Endodermal cell (in vitro differentiated cells): ENCODE measurements around the gene PCDH18. TPM values are rescaled to one million over a fixed set of nuclear protein-coding genes. Genes with fewer than 3 reads are reported as not detected.

ENCODE experiments used
- DNase-seq: peaks from one replicate; pipeline ENCODE4 v3.0.0-alpha.2; 2017
- H3K27ac ChIP-seq: 2 replicates; pipeline ENCODE4 v1.5.1; 2013; ENCODE audit warnings: mild to moderate bottlenecking, low read depth, low read length, moderate library complexity
- H3K27me3 ChIP-seq: 2 replicates; pipeline ENCODE4 v1.6.1; 2013; ENCODE audit warnings: mild to moderate bottlenecking, low read length, moderate library complexity; ENCODE audit not compliant: insufficient read depth, control insufficient read depth, poor library complexity, severe bottlenecking
- H3K36me3 ChIP-seq: 2 replicates; pipeline ENCODE4 v1.7.0; 2013; ENCODE audit warnings: mild to moderate bottlenecking, low read length, moderate library complexity; ENCODE audit not compliant: control insufficient read depth, insufficient read depth
- H3K4me1 ChIP-seq: one replicate; pipeline ENCODE4 v1.7.0; 2013; ENCODE audit warnings: low read length; ENCODE audit not compliant: control insufficient read depth, insufficient read depth
- H3K4me3 ChIP-seq: 2 replicates; pipeline ENCODE4 v1.5.1; 2013; ENCODE audit warnings: mild to moderate bottlenecking, low read length, moderate library complexity
- H3K9ac ChIP-seq: 2 replicates; pipeline ENCODE4 v1.6.1; 2013; ENCODE audit warnings: mild to moderate bottlenecking, low read length, moderate library complexity; ENCODE audit not compliant: poor library complexity, severe bottlenecking; ENCODE audit errors: extremely low read depth
- H3K9me3 ChIP-seq: 2 replicates; pipeline ENCODE4 v1.6.1; 2013; ENCODE audit warnings: mild to moderate bottlenecking, low read length, moderate library complexity; ENCODE audit not compliant: control insufficient read depth
- H3K27ac Mint-ChIP-seq: 2 replicates; pipeline ENCODE4 v1.8.0; 2020; ENCODE audit warnings: mixed read lengths
- H3K27me3 Mint-ChIP-seq: 2 replicates; pipeline ENCODE4 v1.8.0; 2021; ENCODE audit warnings: mild to moderate bottlenecking, mixed read lengths; ENCODE audit not compliant: insufficient read depth
- H3K36me3 Mint-ChIP-seq: 2 replicates; pipeline ENCODE4 v1.8.0; 2020; ENCODE audit warnings: low read depth, mixed read lengths
- H3K4me1 Mint-ChIP-seq: 2 replicates; pipeline ENCODE4 v1.8.0; 2020; ENCODE audit warnings: mixed read lengths
- H3K4me3 Mint-ChIP-seq: 2 replicates; pipeline ENCODE4 v1.8.0; 2020; ENCODE audit warnings: mild to moderate bottlenecking, moderate library complexity, mixed read lengths
- H3K9me3 Mint-ChIP-seq: 2 replicates; pipeline ENCODE4 v1.8.0; 2020; ENCODE audit warnings: mild to moderate bottlenecking, mixed read lengths
- WGBS, 2 experiments: methylation state at CpG; one replicate each; pipeline versions ENCODE4 v1.1.5 to v1.1.7; 2013; ENCODE audit warnings: missing lambda C conversion rate in 2 of 2, mixed read lengths in 1 of 2; ENCODE audit not compliant: insufficient coverage in 1 of 2, insufficient read length in 1 of 2; 5-methylcytosine and 5-hydroxymethylcytosine counted together
- total RNA-seq, 2 donors: library from RNA; stranded (reverse); fragmentation: NEBNext Ultra II Directional in 1 of 2; extraction: Animal tissue kit (Norgen Biotek cat#: 25700) in 1 of 2; gene quantifications; 2 replicates in 1 of 2; 3 replicates in 1 of 2; pipeline ENCODE4 v1.2.1, GENCODE V29; 2021
- TF ChIP-seq, protein P1 (sequence below): fragments of 200-600 bp; sonication (generic); conservative IDR thresholded peaks from 2 replicates; pipeline ENCODE4 v1.5.0; 2021; ENCODE audit warnings: antibody characterized with exemption, mild to moderate bottlenecking

Gene PCDH18
- total RNA-seq, 2 donors from 2014 or later, result 8.1 to 9.2 TPM

DNA sequence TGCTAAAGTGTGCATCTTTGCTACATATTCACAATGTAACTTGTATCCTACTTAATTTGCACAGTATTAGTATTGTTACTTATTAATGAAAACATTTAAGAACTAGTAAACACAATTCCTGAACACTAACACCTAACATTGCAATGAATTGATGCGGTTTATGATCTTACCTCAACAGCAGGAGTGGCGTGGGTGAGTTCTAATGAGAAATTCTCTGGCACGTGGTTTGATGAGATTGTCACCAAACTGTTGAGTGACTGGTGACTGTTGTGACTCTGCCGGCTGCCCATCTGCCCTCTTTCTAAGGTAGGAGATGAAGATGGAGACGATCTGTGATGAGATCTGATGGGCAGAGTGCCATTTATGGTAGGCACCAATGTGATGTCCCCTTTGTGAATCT lies 2.9 kb downstream of the PCDH18 start:
- no peaks in the 10 kb centered on the region for H3K9me3 Mint-ChIP-seq
- no peaks in the 10 kb centered on the region for H3K27me3 Mint-ChIP-seq
- peak overlapping the region; percentile 28 for H3K4me3 Mint-ChIP-seq
- DNase-seq, result no peak
- peaks cover 7% of the 10 kb centered on the region for H3K4me1 ChIP-seq
- H3K4me1 Mint-ChIP-seq, result peaks cover 15% of the 10 kb centered on the region
- TF ChIP-seq, protein P1, sequence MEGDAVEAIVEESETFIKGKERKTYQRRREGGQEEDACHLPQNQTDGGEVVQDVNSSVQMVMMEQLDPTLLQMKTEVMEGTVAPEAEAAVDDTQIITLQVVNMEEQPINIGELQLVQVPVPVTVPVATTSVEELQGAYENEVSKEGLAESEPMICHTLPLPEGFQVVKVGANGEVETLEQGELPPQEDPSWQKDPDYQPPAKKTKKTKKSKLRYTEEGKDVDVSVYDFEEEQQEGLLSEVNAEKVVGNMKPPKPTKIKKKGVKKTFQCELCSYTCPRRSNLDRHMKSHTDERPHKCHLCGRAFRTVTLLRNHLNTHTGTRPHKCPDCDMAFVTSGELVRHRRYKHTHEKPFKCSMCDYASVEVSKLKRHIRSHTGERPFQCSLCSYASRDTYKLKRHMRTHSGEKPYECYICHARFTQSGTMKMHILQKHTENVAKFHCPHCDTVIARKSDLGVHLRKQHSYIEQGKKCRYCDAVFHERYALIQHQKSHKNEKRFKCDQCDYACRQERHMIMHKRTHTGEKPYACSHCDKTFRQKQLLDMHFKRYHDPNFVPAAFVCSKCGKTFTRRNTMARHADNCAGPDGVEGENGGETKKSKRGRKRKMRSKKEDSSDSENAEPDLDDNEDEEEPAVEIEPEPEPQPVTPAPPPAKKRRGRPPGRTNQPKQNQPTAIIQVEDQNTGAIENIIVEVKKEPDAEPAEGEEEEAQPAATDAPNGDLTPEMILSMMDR, result no peak
- no peak overlapping the region for H3K27ac ChIP-seq
- H3K9me3 ChIP-seq, result no peaks in the 10 kb centered on the region
- H3K36me3 Mint-ChIP-seq, result peaks cover 12% of the 10 kb centered on the region
- H3K4me3 ChIP-seq, result peak overlapping the region; percentile 86
- peaks cover 4% of the 10 kb centered on the region for H3K27me3 ChIP-seq
- WGBS, 2 experiments, result 40 to 73% methylated on average over 1 to 5 of the region's 5 CpGs
- no peaks in the 10 kb centered on the region for H3K36me3 ChIP-seq
- H3K9ac ChIP-seq, result no peak overlapping the region
- H3K27ac Mint-ChIP-seq, result peak overlapping the region; percentile 32

DNA sequence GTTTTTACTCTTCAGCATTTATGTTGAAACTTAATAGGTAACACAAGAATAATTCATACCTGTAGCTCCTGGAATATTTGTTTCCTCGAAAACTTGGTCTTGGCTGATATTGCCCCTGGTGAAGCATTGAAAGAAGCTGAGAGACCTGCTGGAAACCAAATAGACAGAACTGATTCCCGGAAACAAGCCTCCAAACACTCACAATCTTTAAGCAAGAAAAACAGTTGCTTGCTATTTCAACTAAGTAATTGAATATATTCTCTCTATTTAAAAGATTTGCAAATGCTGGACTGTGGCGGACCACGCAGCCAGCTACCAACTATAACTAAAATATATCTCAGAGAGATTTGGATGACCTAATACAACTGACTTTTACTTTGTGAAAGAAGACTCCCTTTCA lies 3.6 kb downstream of the PCDH18 start:
- Histone ChIP-seq H3K4me3 (peak overlapping the region; percentile 86), H3K36me3 (no peaks in the 10 kb centered on the region), H3K9me3 (no peaks in the 10 kb centered on the region), H3K4me1 (peaks cover 6% of the 10 kb centered on the region), H3K27ac (no peak overlapping the region), H3K9ac (no peak overlapping the region), H3K27me3 (peaks cover 4% of the 10 kb centered on the region)
- TF ChIP-seq, protein P1, result no peak
- H3K27me3 Mint-ChIP-seq, result no peaks in the 10 kb centered on the region
- H3K4me1 Mint-ChIP-seq, result peaks cover 10% of the 10 kb centered on the region
- DNase-seq, result no peak
- H3K9me3 Mint-ChIP-seq, result no peaks in the 10 kb centered on the region
- WGBS, 2 experiments, result 79 to 86% methylated on average over 1 to 4 of the region's 4 CpGs
- H3K36me3 Mint-ChIP-seq, result peaks cover 12% of the 10 kb centered on the region
- peak overlapping the region; percentile 16 for H3K4me3 Mint-ChIP-seq
- H3K27ac Mint-ChIP-seq, result no peak overlapping the region

DNA sequence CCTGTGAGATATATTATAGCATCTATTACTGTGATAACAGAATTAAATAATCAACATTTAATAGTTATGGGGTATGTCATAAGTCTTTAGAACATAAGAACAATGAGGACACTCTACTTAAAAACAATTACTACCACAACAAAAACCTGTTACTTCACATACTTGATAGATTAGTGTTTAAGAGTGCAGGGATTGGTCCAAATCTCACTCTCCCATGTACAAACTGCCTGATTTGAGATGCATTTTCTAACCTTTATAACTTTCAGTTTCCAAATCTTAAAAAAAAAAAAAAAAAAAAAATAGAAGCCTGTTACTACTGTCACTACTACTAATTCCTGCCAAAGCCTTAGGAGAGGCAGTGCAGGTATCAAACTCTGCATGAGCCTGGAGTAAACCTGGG lies 5.6 kb downstream of the PCDH18 start:
- no peak for DNase-seq
- TF ChIP-seq, protein P1, result no peak
- H3K4me1 ChIP-seq, result no peaks in the 10 kb centered on the region
- H3K9me3 ChIP-seq, result no peaks in the 10 kb centered on the region
- no peak overlapping the region for H3K4me3 ChIP-seq
- no peaks in the 10 kb centered on the region for H3K27me3 Mint-ChIP-seq
- no peak overlapping the region for H3K9ac ChIP-seq
- peaks cover 13% of the 10 kb centered on the region for H3K36me3 Mint-ChIP-seq
- no peak overlapping the region for H3K27ac Mint-ChIP-seq
- H3K4me1 Mint-ChIP-seq, result peaks cover 8% of the 10 kb centered on the region
- no peaks in the 10 kb centered on the region for H3K9me3 Mint-ChIP-seq
- no peak overlapping the region for H3K27ac ChIP-seq
- no peaks in the 10 kb centered on the region for H3K36me3 ChIP-seq
- H3K27me3 ChIP-seq, result peaks cover 4% of the 10 kb centered on the region
- no peak overlapping the region for H3K4me3 Mint-ChIP-seq
